OCI-LY3 (cell line): ENCODE measurements around the gene CR1L.

Experiments
- CTCF ChIP-seq: fragments of 200-600, 300-600 bp; sonication (generic); IDR thresholded peaks from 2 replicates; pipeline ENCODE4 v1.5.1; 2014; ENCODE audit warnings: antibody characterized with exemption, low read length, low read depth
- EZH2phosphoT487 ChIP-seq: fragments of 200-600 bp; shearing (Covaris generic); IDR thresholded peaks from 2 replicates; pipeline ENCODE4 v1.6.1; 2018; ENCODE audit warnings: antibody characterized with exemption, mixed run types, low read depth

DNA sequence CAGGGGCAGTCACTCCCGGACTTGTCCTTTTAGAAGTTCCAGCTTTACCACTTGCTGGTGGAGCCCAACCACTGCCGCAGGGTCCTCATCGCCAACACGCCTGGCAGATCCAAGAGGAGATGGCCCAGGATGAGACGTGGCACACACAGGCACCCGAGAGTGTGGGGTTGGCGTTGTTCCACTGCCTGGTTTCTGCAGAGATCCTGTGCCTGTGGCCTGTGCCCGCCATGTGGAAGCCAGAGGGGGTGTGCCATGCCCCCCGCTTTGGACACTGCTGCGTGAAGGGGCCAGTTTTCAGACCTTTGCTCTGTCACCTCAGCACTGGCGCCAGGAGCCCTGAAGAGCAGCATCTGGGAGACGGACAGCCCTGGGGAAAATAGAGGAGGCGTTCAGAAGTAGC, 117.7 kb downstream of the CR1L start:
- TF ChIP-seq CTCF (no peak), EZH2phosphoT487 (no peak)
